Trophoblast cell (in vitro differentiated cells and primary cell): ENCODE measurements around the gene TSEN15.
"Not testable (repeated sequence)": the region's sequence is repeated elsewhere in the genome, so short reads cannot be mapped to it uniquely, and the experiment has no call there.

Source experiments
- DNase-seq, 2 donors: peaks; one replicate each; pipeline ENCODE4 v3.0.0-alpha.2; 2016
- H2AFZ ChIP-seq: 2 replicates; pipeline ENCODE4 v1.6.1; 2013; ENCODE audit warnings: low read length, moderate library complexity, mild to moderate bottlenecking; ENCODE audit not compliant: insufficient read depth, poor library complexity
- H2AK5ac ChIP-seq: 2 replicates; pipeline ENCODE4 v1.6.1; 2013; ENCODE audit warnings: mild to moderate bottlenecking, low read length
- H2BK120ac ChIP-seq: 2 replicates; pipeline ENCODE4 v1.6.1; 2013; ENCODE audit warnings: low read length, mild to moderate bottlenecking, moderate library complexity; ENCODE audit not compliant: insufficient read depth, poor library complexity
- H2BK12ac ChIP-seq: 2 replicates; pipeline ENCODE4 v1.6.1; 2013; ENCODE audit warnings: mild to moderate bottlenecking, low read length, moderate library complexity
- H2BK5ac ChIP-seq: 2 replicates; pipeline ENCODE4 v1.6.1; 2013; ENCODE audit warnings: low read length, low read depth, moderate library complexity, mild to moderate bottlenecking; ENCODE audit not compliant: poor library complexity
- H3K14ac ChIP-seq: 2 replicates; pipeline ENCODE4 v1.6.1; 2013; ENCODE audit warnings: mild to moderate bottlenecking, low read length
- H3K18ac ChIP-seq: 2 replicates; pipeline ENCODE4 v1.6.1; 2013; ENCODE audit warnings: mild to moderate bottlenecking, low read length
- H3K23ac ChIP-seq: 2 replicates; pipeline ENCODE4 v1.6.1; 2013; ENCODE audit warnings: low read length
- H3K27ac ChIP-seq: 2 replicates; pipeline ENCODE4 v1.5.1; 2013; ENCODE audit warnings: low read depth, mild to moderate bottlenecking, inconsistent platforms, low read length, moderate library complexity
- H3K27me3 ChIP-seq: 2 replicates; pipeline ENCODE4 v1.6.1; 2013; ENCODE audit warnings: inconsistent platforms, mild to moderate bottlenecking, low read length, moderate library complexity; ENCODE audit not compliant: insufficient read depth
- H3K36me3 ChIP-seq, 2 experiments: 1 replicate in 1 of 2; 2 replicates in 1 of 2; pipeline ENCODE4 v1.6.1; 2013; ENCODE audit warnings: low read length in 2 of 2, mild to moderate bottlenecking in 2 of 2, moderate library complexity in 1 of 2; ENCODE audit not compliant: insufficient read depth in 2 of 2, control insufficient read depth in 1 of 2
- H3K4ac ChIP-seq: 2 replicates; pipeline ENCODE4 v1.6.1; 2013; ENCODE audit warnings: low read depth, mild to moderate bottlenecking, low read length, moderate library complexity
- H3K4me1 ChIP-seq, 2 experiments: 1 replicate in 1 of 2; 2 replicates in 1 of 2; pipeline ENCODE4 v1.6.1; 2013; ENCODE audit warnings: low read length in 2 of 2, mild to moderate bottlenecking in 2 of 2, moderate library complexity in 1 of 2; ENCODE audit not compliant: insufficient read depth in 2 of 2, control insufficient read depth in 1 of 2
- H3K4me2 ChIP-seq: 2 replicates; pipeline ENCODE4 v1.6.1; 2013; ENCODE audit warnings: inconsistent platforms, mild to moderate bottlenecking, low read length, moderate library complexity
- H3K4me3 ChIP-seq: 2 replicates; pipeline ENCODE4 v1.5.1; 2013; ENCODE audit warnings: mild to moderate bottlenecking, low read depth, low read length, inconsistent platforms
- H3K79me1 ChIP-seq: one replicate; pipeline ENCODE4 v1.6.1; 2013; ENCODE audit warnings: low read length
- H3K79me2 ChIP-seq: 2 replicates; pipeline ENCODE4 v1.6.1; 2013; ENCODE audit warnings: low read length, mild to moderate bottlenecking; ENCODE audit not compliant: control insufficient read depth, insufficient read depth, poor library complexity
- H3K9ac ChIP-seq: 2 replicates; pipeline ENCODE4 v1.6.1; 2013; ENCODE audit warnings: mild to moderate bottlenecking, low read length
- H3K9me3 ChIP-seq: 2 replicates; pipeline ENCODE4 v1.6.1; 2013; ENCODE audit warnings: low read depth, mild to moderate bottlenecking, control low read depth, inconsistent platforms, low read length; ENCODE audit not compliant: insufficient read depth
- H4K12ac ChIP-seq: 2 replicates; pipeline ENCODE4 v1.6.1; 2013; ENCODE audit warnings: low read depth, mild to moderate bottlenecking, low read length, moderate library complexity
- H4K8ac ChIP-seq: 2 replicates; pipeline ENCODE4 v1.6.1; 2013; ENCODE audit warnings: low read depth, mild to moderate bottlenecking, low read length, moderate library complexity
- H4K91ac ChIP-seq: one replicate; pipeline ENCODE4 v1.6.1; 2013; ENCODE audit warnings: low read depth, mild to moderate bottlenecking, low read length, moderate library complexity
- WGBS: extraction: QIAGEN DNeasy Blood & Tissue Kit; methylation state at CpG from one replicate; pipeline ENCODE4 v1.1.7; 2013; ENCODE audit warnings: missing lambda C conversion rate; ENCODE audit not compliant: insufficient read length, insufficient coverage; ENCODE audit errors: extremely low coverage; 5-methylcytosine and 5-hydroxymethylcytosine counted together

The TSEN15 gene

GRCh38 chr1:184044603-184045376 lies 6.7 kb upstream of the TSEN15 start:
- H3K9me3 ChIP-seq, result no peaks in the 10 kb centered on the region
- no peaks in the 10 kb centered on the region for H3K79me1 ChIP-seq
- H3K79me2 ChIP-seq, result no peaks in the 10 kb centered on the region
- H2AFZ ChIP-seq, result no peak overlapping the region
- no peak overlapping the region for H3K18ac ChIP-seq
- H4K91ac ChIP-seq, result no peak overlapping the region
- H2BK120ac ChIP-seq, result no peak overlapping the region
- H2BK5ac ChIP-seq, result no peak overlapping the region
- H3K4me1 ChIP-seq, result no peaks in the 10 kb centered on the region
- no peak overlapping the region for H2AK5ac ChIP-seq
- no peak overlapping the region for H3K4me3 ChIP-seq
- DNase-seq, result no peak
- no peak overlapping the region for H3K27ac ChIP-seq
- no peak overlapping the region for H4K12ac ChIP-seq
- H3K14ac ChIP-seq, result no peak overlapping the region
- no peak overlapping the region for H3K4ac ChIP-seq
- no peak overlapping the region for H4K8ac ChIP-seq
- no peak overlapping the region for H3K9ac ChIP-seq
- no CpG with 5 or more reads among the region's 3 CpGs for WGBS
- no peak overlapping the region for H3K23ac ChIP-seq
- H3K4me2 ChIP-seq, result no peak overlapping the region
- no peak overlapping the region for H2BK12ac ChIP-seq
- H3K27me3 ChIP-seq, result no peaks in the 10 kb centered on the region
- no peaks in the 10 kb centered on the region for H3K36me3 ChIP-seq

GRCh38 chr1:184047541-184047940 lies 4.0 kb upstream of the TSEN15 start:
- not testable (repeated sequence) for H4K12ac ChIP-seq, H3K4me2 ChIP-seq, H3K9me3 ChIP-seq, H3K4ac ChIP-seq, H3K36me3 ChIP-seq, H3K23ac ChIP-seq, H2AK5ac ChIP-seq, H3K27me3 ChIP-seq, H3K4me1 ChIP-seq, H2AFZ ChIP-seq, H3K14ac ChIP-seq, H3K79me2 ChIP-seq, H3K4me3 ChIP-seq, H3K18ac ChIP-seq, H2BK120ac ChIP-seq, H3K9ac ChIP-seq, H4K8ac ChIP-seq, H3K27ac ChIP-seq, DNase-seq, H2BK12ac ChIP-seq, H2BK5ac ChIP-seq, H4K91ac ChIP-seq
- WGBS, result no CpG with 5 or more reads among the region's 5 CpGs
- peaks cover 11% of the 10 kb centered on the region for H3K79me1 ChIP-seq

- Histone ChIP-seq H3K9ac (no peak overlapping the region), H2BK5ac (no peak overlapping the region), H3K79me1 (peaks cover 11% of the 10 kb centered on the region), H3K4me2 (no peak overlapping the region), H3K23ac (no peak overlapping the region), H4K8ac (no peak overlapping the region), H3K4me1 (peaks cover 0 to 9% of the 10 kb centered on the region in 2 experiments), H2BK120ac (no peak overlapping the region), H3K9me3 (no peaks in the 10 kb centered on the region), H3K79me2 (peaks cover 5% of the 10 kb centered on the region), H2AFZ (no peak overlapping the region), H3K27me3 (no peaks in the 10 kb centered on the region), H2AK5ac (no peak overlapping the region), H2BK12ac (no peak overlapping the region), H4K12ac (no peak overlapping the region), H3K4me3 (no peak overlapping the region), H3K18ac (no peak overlapping the region), H4K91ac (no peak overlapping the region), H3K36me3 (no peaks in the 10 kb centered on the region), H3K27ac (no peak overlapping the region), H3K14ac (no peak overlapping the region), H3K4ac (no peak overlapping the region)
- WGBS, result no CpG with 5 or more reads among the region's 4 CpGs
- DNase-seq, result no peak
Measured at GRCh38 chr1:184048561-184049240, 2.8 kb upstream of the TSEN15 start.

GRCh38 chr1:184049291-184049690 lies 2.2 kb upstream of the TSEN15 start:
- peaks cover 5% of the 10 kb centered on the region for H3K79me2 ChIP-seq
- no peak overlapping the region for H2AFZ ChIP-seq
- H4K12ac ChIP-seq, result no peak overlapping the region
- no peak overlapping the region for H3K23ac ChIP-seq
- H3K27ac ChIP-seq, result no peak overlapping the region
- no peak for DNase-seq
- no peak overlapping the region for H4K91ac ChIP-seq
- H3K4me3 ChIP-seq, result no peak overlapping the region
- no peak overlapping the region for H2BK5ac ChIP-seq
- peaks cover 0 to 9% of the 10 kb centered on the region in 2 experiments for H3K4me1 ChIP-seq
- H3K4ac ChIP-seq, result no peak overlapping the region
- H3K4me2 ChIP-seq, result no peak overlapping the region
- H3K36me3 ChIP-seq, result no peaks in the 10 kb centered on the region
- H2BK120ac ChIP-seq, result no peak overlapping the region
- no CpG with 5 or more reads among the region's 2 CpGs for WGBS
- no peak overlapping the region for H3K18ac ChIP-seq
- H3K79me1 ChIP-seq, result peaks cover 11% of the 10 kb centered on the region
- no peaks in the 10 kb centered on the region for H3K9me3 ChIP-seq
- no peaks in the 10 kb centered on the region for H3K27me3 ChIP-seq
- H2BK12ac ChIP-seq, result no peak overlapping the region
- no peak overlapping the region for H3K9ac ChIP-seq
- no peak overlapping the region for H2AK5ac ChIP-seq
- no peak overlapping the region for H4K8ac ChIP-seq
- no peak overlapping the region for H3K14ac ChIP-seq
